Skeletal muscle tissue (tissue), 4 donors: ENCODE data around the gene TRAK2. TPM values are rescaled to one million over a fixed set of nuclear protein-coding genes. Genes with fewer than 3 reads are reported as not detected.
A peak's percentile ranks its signal among the peaks of the same experiment; 100 is the strongest.

Experiments used
- H3K27ac ChIP-seq: one replicate; pipeline ENCODE4 v1.7.0; 2013; ENCODE audit warnings: mild to moderate bottlenecking, low read depth, low read length, inconsistent platforms
- H3K27me3 ChIP-seq, 3 donors: one replicate each; pipeline ENCODE4 v1.7.0; 2013; ENCODE audit warnings: low read length in 3 of 3; ENCODE audit not compliant: control insufficient read depth in 3 of 3, insufficient read depth in 3 of 3
- H3K36me3 ChIP-seq, 3 donors: one replicate each; pipeline ENCODE4 v1.7.0; 2013; ENCODE audit warnings: low read length in 3 of 3; ENCODE audit not compliant: control insufficient read depth in 3 of 3, insufficient read depth in 3 of 3
- H3K4me1 ChIP-seq, 3 donors: one replicate each; pipeline ENCODE4 v1.7.0; 2013; ENCODE audit warnings: low read length in 3 of 3, mild to moderate bottlenecking in 3 of 3; ENCODE audit not compliant: control insufficient read depth in 3 of 3, insufficient read depth in 3 of 3
- H3K4me3 ChIP-seq, 3 donors: one replicate each; pipeline ENCODE4 v1.7.0; 2013; ENCODE audit warnings: low read length in 3 of 3
- H3K9ac ChIP-seq, 3 donors: one replicate each; pipeline ENCODE4 v1.7.0; 2013; ENCODE audit warnings: low read length in 3 of 3, mild to moderate bottlenecking in 3 of 3, moderate library complexity in 2 of 3, low read depth in 1 of 3
- H3K9me3 ChIP-seq, 3 donors: one replicate each; pipeline ENCODE4 v1.7.0; 2013; ENCODE audit warnings: low read length in 3 of 3; ENCODE audit not compliant: control insufficient read depth in 3 of 3
- total RNA-seq: library from RNA; depleted of rRNA; stranded (reverse); fragments of >200 nt; gene quantifications from one replicate; pipeline ENCODE4 v1.2.3, GENCODE V29; 2014
- donor health status: Osteomylitis.

The TRAK2 gene
- total RNA-seq, 1 donor from 2014 or later: 32.9 TPM

DNA sequence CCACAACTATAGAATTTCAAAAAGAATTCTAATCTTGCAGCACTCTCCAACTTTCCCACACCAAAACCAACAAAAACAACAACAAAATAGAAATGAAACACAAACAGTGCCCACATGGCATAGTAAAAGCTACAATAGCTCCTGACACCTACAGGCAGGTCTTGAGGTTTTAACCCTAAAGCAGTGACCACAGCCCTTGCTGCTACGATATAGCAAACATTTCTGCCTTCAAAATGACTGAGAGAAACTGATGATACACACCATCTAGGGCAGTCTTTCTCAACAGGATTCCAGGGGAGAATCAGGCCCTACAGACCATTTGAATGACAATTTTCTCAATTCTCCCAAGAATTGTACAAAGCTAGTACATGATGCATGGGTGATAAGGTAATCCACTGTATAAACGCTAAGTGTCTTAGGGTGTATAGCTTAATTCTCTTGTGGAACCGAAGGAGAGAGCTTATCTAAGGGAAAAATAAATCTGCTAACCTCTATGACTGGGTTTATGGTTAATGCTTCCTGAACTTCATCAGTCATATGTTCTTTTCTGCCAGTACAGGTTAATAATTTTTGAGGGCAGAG lies 46.5 kb downstream of the TRAK2 start:
- H3K4me1 ChIP-seq: peaks cover 6 to 21% (median 9%) of the 10 kb centered on the region in 3 donors
- H3K9me3 ChIP-seq: no peaks in the 10 kb centered on the region
- H3K9ac ChIP-seq: no peak overlapping the region
- no peak overlapping the region for H3K4me3 ChIP-seq
- H3K27ac ChIP-seq: no peak overlapping the region
- H3K27me3 ChIP-seq: no peaks in the 10 kb centered on the region
- H3K36me3 ChIP-seq: no peaks in the 10 kb centered on the region

DNA sequence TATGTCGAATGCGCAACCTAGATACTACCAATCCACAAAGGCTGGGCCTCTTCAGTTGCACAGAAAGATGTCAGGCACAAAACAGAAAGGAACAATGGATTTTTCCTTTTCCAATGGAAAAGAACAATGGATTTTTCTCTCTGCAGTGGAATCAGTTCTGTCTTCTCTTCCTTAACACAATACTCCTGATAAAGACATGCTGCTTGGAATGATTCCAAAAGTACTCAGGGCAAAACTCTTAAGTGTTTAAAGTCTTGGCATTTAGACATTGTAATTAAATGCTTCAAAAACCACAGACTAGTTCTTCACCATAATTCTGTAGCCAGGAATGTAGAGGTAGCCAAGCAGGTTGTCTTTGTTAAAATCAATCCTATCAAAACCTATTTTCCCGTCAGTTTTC lies 47.4 kb downstream of the TRAK2 start:
- H3K9me3 ChIP-seq: no peaks in the 10 kb centered on the region
- H3K27ac ChIP-seq: no peak overlapping the region
- no peaks in the 10 kb centered on the region for H3K27me3 ChIP-seq
- H3K36me3 ChIP-seq: no peaks in the 10 kb centered on the region
- no peak overlapping the region for H3K4me3 ChIP-seq
- H3K4me1 ChIP-seq: peaks cover 6 to 21% (median 9%) of the 10 kb centered on the region in 3 donors
- H3K9ac ChIP-seq: no peak overlapping the region

DNA sequence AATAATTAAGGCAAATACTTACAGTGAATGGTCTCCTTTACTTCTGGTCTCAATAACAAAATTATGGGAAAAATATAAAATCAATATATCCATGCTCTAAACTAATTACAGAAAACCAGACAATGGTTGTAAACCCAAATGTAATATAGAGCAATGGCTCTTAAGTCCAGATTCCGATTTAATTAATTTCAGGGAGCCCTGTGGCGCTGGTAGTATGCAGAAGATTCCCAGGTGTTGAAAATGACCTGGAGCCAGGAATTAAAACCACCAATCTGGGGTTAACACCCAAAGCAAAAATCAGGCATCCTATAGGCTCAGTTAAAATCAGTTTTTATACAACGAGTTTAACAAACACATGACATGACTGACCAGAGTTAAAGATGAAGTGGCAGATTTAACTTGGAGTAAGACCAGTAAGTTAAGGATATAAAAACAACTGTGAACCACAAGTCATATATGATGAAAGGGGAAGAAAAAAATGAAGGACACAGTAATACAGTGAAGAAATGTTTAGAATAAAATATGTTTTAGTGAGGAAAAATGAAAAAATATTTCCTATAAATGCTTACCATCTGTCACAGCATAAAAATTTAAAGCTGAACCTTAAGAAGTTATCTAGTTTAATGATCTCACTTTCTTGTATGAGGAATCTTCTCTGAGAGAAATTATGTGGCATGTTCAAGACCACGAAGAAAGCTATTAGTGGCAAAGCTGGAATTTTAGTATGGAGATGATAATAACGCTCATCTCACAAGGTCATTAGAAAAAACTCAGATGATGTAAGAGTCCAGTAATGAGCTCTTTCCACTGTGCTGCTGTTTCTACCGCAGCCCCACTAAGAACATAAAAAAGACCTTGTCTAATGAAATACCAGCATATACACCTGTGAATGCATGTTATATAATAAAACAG lies 48.4 kb downstream of the TRAK2 start:
- H3K9ac ChIP-seq: peak overlapping the region in 1 of 3 donors; percentile 37
- H3K27ac ChIP-seq: no peak overlapping the region
- peaks cover 0 to 5% (median 2%) of the 10 kb centered on the region in 3 donors for H3K36me3 ChIP-seq
- peaks cover 6 to 21% (median 9%) of the 10 kb centered on the region in 3 donors for H3K4me1 ChIP-seq
- no peaks in the 10 kb centered on the region for H3K9me3 ChIP-seq
- H3K27me3 ChIP-seq: no peaks in the 10 kb centered on the region
- no peak overlapping the region for H3K4me3 ChIP-seq

DNA sequence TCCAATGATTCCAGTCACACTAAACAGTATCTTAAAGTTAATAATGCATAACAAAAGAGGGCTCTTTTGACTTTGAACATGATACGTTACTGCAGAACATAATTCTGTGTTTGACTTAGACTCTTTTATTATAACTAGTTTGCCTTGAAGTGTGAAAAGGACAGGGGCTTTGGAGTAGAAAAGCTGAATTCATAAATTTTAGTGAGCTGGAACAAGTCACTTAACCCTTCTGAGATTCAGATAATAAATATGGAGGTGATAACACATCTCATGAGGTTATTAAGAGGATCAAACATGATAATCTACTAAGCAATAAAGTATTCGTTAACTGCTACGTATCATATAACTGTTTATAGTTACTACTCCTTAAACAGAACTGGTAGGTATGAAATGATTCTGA lies 49.4 kb downstream of the TRAK2 start:
- Histone ChIP-seq H3K9me3 (no peaks in the 10 kb centered on the region), H3K4me1 (peaks cover 4 to 19% (median 6%) of the 10 kb centered on the region in 3 donors), H3K27me3 (no peaks in the 10 kb centered on the region), H3K27ac (no peak overlapping the region), H3K4me3 (no peak overlapping the region), H3K9ac (no peak overlapping the region), H3K36me3 (peaks cover 0 to 16% (median 13%) of the 10 kb centered on the region in 3 donors)

GRCh38 chr2:201396595-201396994 lies 54.7 kb downstream of the TRAK2 start:
- Histone ChIP-seq H3K4me1 (no peaks in the 10 kb centered on the region), H3K9me3 (no peaks in the 10 kb centered on the region), H3K36me3 (peaks cover 5 to 57% (median 36%) of the 10 kb centered on the region in 3 donors), H3K4me3 (no peak overlapping the region), H3K27me3 (no peaks in the 10 kb centered on the region), H3K27ac (no peak overlapping the region), H3K9ac (no peak overlapping the region)

DNA sequence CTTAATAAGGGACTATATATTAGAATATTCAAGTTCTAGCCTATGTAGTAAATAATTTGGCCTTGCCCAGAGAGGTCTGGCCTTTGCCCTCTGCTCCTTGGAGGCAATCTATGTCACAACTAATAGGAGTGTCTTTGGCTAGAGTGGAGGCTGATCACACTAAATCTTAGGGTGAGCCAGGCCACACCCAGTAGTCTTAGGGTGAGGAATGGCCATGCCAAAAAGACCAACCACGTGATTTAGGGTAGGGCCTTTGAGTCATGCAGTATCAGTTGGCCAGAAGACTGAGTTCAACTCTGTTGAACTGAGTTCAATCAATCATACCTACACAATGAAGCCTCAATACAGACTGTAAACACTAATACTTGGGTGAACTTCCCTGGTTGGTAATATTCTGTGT lies 68.1 kb downstream of the TRAK2 start:
- no peak overlapping the region for H3K4me3 ChIP-seq
- H3K4me1 ChIP-seq: no peaks in the 10 kb centered on the region
- peaks cover 26 to 61% (median 59%) of the 10 kb centered on the region in 3 donors for H3K36me3 ChIP-seq
- no peak overlapping the region for H3K27ac ChIP-seq
- no peaks in the 10 kb centered on the region for H3K9me3 ChIP-seq
- no peaks in the 10 kb centered on the region for H3K27me3 ChIP-seq
- H3K9ac ChIP-seq: no peak overlapping the region

GRCh38 chr2:201378496-201379397 lies 72.5 kb downstream of the TRAK2 start:
- H3K9me3 ChIP-seq: no peaks in the 10 kb centered on the region
- H3K36me3 ChIP-seq: peaks cover 12 to 39% (median 27%) of the 10 kb centered on the region in 3 donors
- H3K27me3 ChIP-seq: no peaks in the 10 kb centered on the region
- no peak overlapping the region for H3K9ac ChIP-seq
- H3K4me1 ChIP-seq: no peaks in the 10 kb centered on the region
- H3K4me3 ChIP-seq: no peak overlapping the region
- H3K27ac ChIP-seq: no peak overlapping the region

GRCh38 chr2:201377218-201377617 lies 74.0 kb downstream of the TRAK2 start:
- no peaks in the 10 kb centered on the region for H3K9me3 ChIP-seq
- H3K4me1 ChIP-seq: no peaks in the 10 kb centered on the region
- no peak overlapping the region for H3K9ac ChIP-seq
- peaks cover 12 to 29% (median 17%) of the 10 kb centered on the region in 3 donors for H3K36me3 ChIP-seq
- H3K27ac ChIP-seq: no peak overlapping the region
- H3K4me3 ChIP-seq: no peak overlapping the region
- H3K27me3 ChIP-seq: no peaks in the 10 kb centered on the region

GRCh38 chr2:201369775-201370174 lies 81.5 kb downstream of the TRAK2 start:
- H3K27ac ChIP-seq: no peak overlapping the region
- H3K27me3 ChIP-seq: no peaks in the 10 kb centered on the region
- H3K4me1 ChIP-seq: no peaks in the 10 kb centered on the region
- no peak overlapping the region for H3K9ac ChIP-seq
- no peaks in the 10 kb centered on the region for H3K9me3 ChIP-seq
- H3K4me3 ChIP-seq: no peak overlapping the region
- peaks cover 0 to 8% (median 3%) of the 10 kb centered on the region in 3 donors for H3K36me3 ChIP-seq
